PC-9 (cell line): ENCODE data around the gene GNLY. TPM values are rescaled to one million over a fixed set of nuclear protein-coding genes. Genes with fewer than 3 reads are reported as not detected.

ENCODE experiments used
- BruUV-seq: library from RNA; stranded (reverse); fragments of 400-500 nt; replicated peaks from 2 replicates; lab custom pipeline; 2021; lab: Mats Ljungman, UMichigan
- CTCF ChIA-PET: fragments of 300-600 bp; sonication (Branson Sonifier 250); formaldehyde crosslinking; loops from one replicate; lab custom pipeline; 2022; ENCODE audit warnings: antibody characterized with exemption; lab: Charles Lee
- POLR2A ChIA-PET: fragments of 300-600 bp; sonication (Branson Sonifier 250); formaldehyde crosslinking; loops from one replicate; lab custom pipeline; 2022; ENCODE audit warnings: antibody characterized with exemption; ENCODE audit not compliant: unreplicated experiment; lab: Charles Lee
- DNase-seq, 2 experiments: peaks; one replicate each; pipeline versions ENCODE4 v3.0.0 to v3.0.0-alpha.2; 2015 to 2022; ENCODE audit warnings: mixed read lengths in 1 of 2
- H2AFZ ChIP-seq: fragments of 200-600 bp; sonication (generic); 2 replicates; pipeline ENCODE4 v1.8.1; 2017; ENCODE audit warnings: antibody characterized with exemption
- H3F3A ChIP-seq: fragments of 200-600 bp; sonication (generic); 2 replicates; pipeline ENCODE4 v1.8.1; 2017; ENCODE audit warnings: antibody characterized with exemption, mild to moderate bottlenecking, low read depth; ENCODE audit not compliant: insufficient read depth
- H3K27ac ChIP-seq: fragments of 200-600 bp; sonication (generic); 2 replicates; pipeline ENCODE4 v1.6.1; 2016; ENCODE audit warnings: mixed run types
- H3K27me3 ChIP-seq: fragments of 200-600 bp; sonication (generic); 2 replicates; pipeline ENCODE4 v1.6.1; 2016; ENCODE audit warnings: low read depth, mixed run types; ENCODE audit not compliant: insufficient read depth
- H3K36me3 ChIP-seq: fragments of 200-600 bp; sonication (generic); 2 replicates; pipeline ENCODE4 v1.6.1; 2016; ENCODE audit warnings: low read depth, mixed run types
- H3K4me1 ChIP-seq: fragments of 200-600 bp; sonication (generic); replicated peaks from 2 replicates; pipeline ENCODE4 v1.6.1; 2016; ENCODE audit warnings: mixed run types; ENCODE audit not compliant: insufficient read depth
- H3K4me2 ChIP-seq: fragments of 200-600 bp; sonication (generic); 2 replicates; pipeline ENCODE4 v1.6.1; 2017; ENCODE audit warnings: mixed run types
- H3K4me3 ChIP-seq: fragments of 200-600 bp; sonication (generic); 2 replicates; pipeline ENCODE4 v1.6.1; 2016; ENCODE audit warnings: mixed run types
- H3K79me2 ChIP-seq: fragments of 200-600 bp; sonication (generic); 2 replicates; pipeline ENCODE4 v1.6.1; 2017; ENCODE audit warnings: low read depth, mixed run types
- H3K9me2 ChIP-seq: fragments of 200-600 bp; sonication (generic); 2 replicates; pipeline ENCODE4 v1.8.1; 2017; ENCODE audit warnings: mild to moderate bottlenecking; ENCODE audit not compliant: insufficient read depth
- H3K9me3 ChIP-seq: fragments of 200-600 bp; sonication (generic); 2 replicates; pipeline ENCODE4 v1.8.1; 2016; ENCODE audit warnings: low read depth; ENCODE audit not compliant: insufficient read depth
- H4K20me1 ChIP-seq: fragments of 200-600 bp; sonication (generic); 2 replicates; pipeline ENCODE4 v1.8.1; 2017; ENCODE audit not compliant: insufficient read depth
- CTCF ChIP-seq: fragments of 200-600 bp; sonication (generic); conservative IDR thresholded peaks from 2 replicates; pipeline ENCODE4 v1.6.1; 2017; ENCODE audit warnings: mixed run types, antibody characterized with exemption, mild to moderate bottlenecking, moderate library complexity
- EZH2 ChIP-seq: fragments of 200-600 bp; sonication (generic); IDR thresholded peaks from 2 replicates; pipeline ENCODE4 v1.8.0; 2017; ENCODE audit warnings: antibody characterized with exemption, low read depth
- intact Hi-C: fragments of 100-400 bp; cut with micrococcal nuclease; formaldehyde crosslinking; loops from one replicate; pipeline ENCODE4 v1.10.0; 2022; ENCODE audit not compliant: unreplicated experiment
- total RNA-seq: library from RNA; stranded (reverse); gene quantifications from 2 replicates; pipeline ENCODE4 v1.2.3, GENCODE V29; 2021

The GNLY gene
- total RNA-seq, 1 experiment from 2014 or later: not detected

GRCh38 chr2:85729825-85730510, 35.8 kb downstream of the GNLY start:
- H3K4me2 ChIP-seq: no peak overlapping the region
- no peaks in the 10 kb centered on the region; the same call in 1 of the 2 replicates for H3F3A ChIP-seq
- no peaks in the 10 kb centered on the region for H4K20me1 ChIP-seq
- H3K79me2 ChIP-seq: no peaks in the 10 kb centered on the region
- DNase-seq: no peak
- BruUV-seq: no TSS peak
- TF ChIP-seq CTCF (no peak), EZH2 (no peak)
- POLR2A ChIA-PET: no interaction called here
- H3K36me3 ChIP-seq: no peaks in the 10 kb centered on the region
- no peaks in the 10 kb centered on the region; the same call in 1 of the 2 replicates for H3K4me1 ChIP-seq
- CTCF ChIA-PET: interaction anchor here (0.7 to 1.6 kb wide), 3 partner anchors 19 to 92 kb away, joined by 3 to 8 read pairs (median 8); no protein-coding TSS in a partner anchor
- H3K27me3 ChIP-seq: no peaks in the 10 kb centered on the region
- H3K9me3 ChIP-seq: no peaks in the 10 kb centered on the region
- no peak overlapping the region for H2AFZ ChIP-seq
- H3K4me3 ChIP-seq: no peak overlapping the region
- intact Hi-C loops: loop anchor here (1.0 to 5.0 kb wide), 6 partner anchors 20 to 349 kb away; no protein-coding TSS in a partner anchor
- no peak overlapping the region for H3K27ac ChIP-seq
- no peaks in the 10 kb centered on the region for H3K9me2 ChIP-seq

GRCh38 chr2:85730686-85731230, 36.6 kb downstream of the GNLY start:
- ChIA-PET POLR2A (no interaction called here), CTCF (interaction anchor here (0.7 kb wide), 1 partner anchor 85 kb away, joined by 8 read pairs; no protein-coding TSS in a partner anchor)
- no peak overlapping the region for H2AFZ ChIP-seq
- no peaks in the 10 kb centered on the region for H4K20me1 ChIP-seq
- no peaks in the 10 kb centered on the region; the same call in 1 of the 2 replicates for H3K4me1 ChIP-seq
- H3K79me2 ChIP-seq: no peaks in the 10 kb centered on the region
- BruUV-seq: no TSS peak
- no peak for DNase-seq
- no peaks in the 10 kb centered on the region; the same call in 1 of the 2 replicates for H3F3A ChIP-seq
- intact Hi-C loops: no loop called here
- TF ChIP-seq CTCF: no peak
- TF ChIP-seq EZH2: no peak
- no peaks in the 10 kb centered on the region for H3K9me2 ChIP-seq
- no peak overlapping the region for H3K4me3 ChIP-seq
- H3K27ac ChIP-seq: no peak overlapping the region
- no peaks in the 10 kb centered on the region for H3K9me3 ChIP-seq
- H3K36me3 ChIP-seq: no peaks in the 10 kb centered on the region
- H3K27me3 ChIP-seq: no peaks in the 10 kb centered on the region
- no peak overlapping the region for H3K4me2 ChIP-seq

GRCh38 chr2:85731606-85732005, 37.4 kb downstream of the GNLY start:
- no peaks in the 10 kb centered on the region for H3K27me3 ChIP-seq
- H2AFZ ChIP-seq: no peak overlapping the region
- no peaks in the 10 kb centered on the region for H3K36me3 ChIP-seq
- H4K20me1 ChIP-seq: no peaks in the 10 kb centered on the region
- H3K79me2 ChIP-seq: no peaks in the 10 kb centered on the region
- no peak for DNase-seq
- TF ChIP-seq CTCF (no peak), EZH2 (no peak)
- H3K9me3 ChIP-seq: no peaks in the 10 kb centered on the region
- no peaks in the 10 kb centered on the region; the same call in 1 of the 2 replicates for H3K4me1 ChIP-seq
- ChIA-PET POLR2A (no interaction called here), CTCF (no interaction called here)
- intact Hi-C loops: no loop called here
- no peak overlapping the region for H3K27ac ChIP-seq
- no peak overlapping the region for H3K4me3 ChIP-seq
- no peaks in the 10 kb centered on the region; the same call in 1 of the 2 replicates for H3F3A ChIP-seq
- BruUV-seq: no TSS peak
- H3K9me2 ChIP-seq: no peaks in the 10 kb centered on the region
- H3K4me2 ChIP-seq: no peak overlapping the region
